ENCODE results near the gene CYTH3. TPM values are rescaled to one million over a fixed set of nuclear protein-coding genes. Genes with fewer than 3 reads are reported as not detected.
A peak's percentile ranks its signal among the peaks of the same experiment; 100 is the strongest.

The CYTH3 gene
- total and polyA plus RNA-seq, 2 of the 4 experiments (the other 2 are of a cell fraction): 14.2 to 34.8 TPM

DNA sequence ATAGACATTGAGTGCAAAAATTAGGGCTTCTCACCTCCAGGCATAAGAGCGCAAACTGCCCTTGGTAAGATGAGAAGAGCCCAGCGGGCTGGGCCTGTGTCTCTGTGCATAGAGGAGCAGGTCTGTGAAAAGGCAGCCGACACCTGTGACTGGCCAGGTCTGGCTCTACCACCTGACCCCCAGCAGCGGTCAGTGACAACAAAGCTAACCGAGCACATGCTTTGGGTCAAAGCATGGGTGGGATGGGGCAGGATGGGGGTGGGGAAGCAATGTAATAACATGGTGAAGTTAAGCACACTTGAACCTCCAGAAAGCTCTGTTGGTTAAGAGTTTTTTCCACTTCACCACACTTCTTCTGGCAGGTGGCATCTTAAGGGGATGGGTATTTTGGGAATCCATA is 29.3 kb downstream of the CYTH3 start:
- no peak overlapping the region for H3K4me2 ChIP-seq (ENCODE audit: low read depth, low read length)
- no peak overlapping the region for H4K8ac ChIP-seq (ENCODE audit: low read depth in 2 of 2, low read length in 2 of 2)
- peak overlapping the region; percentile 52 for H3K4ac ChIP-seq (ENCODE audit: low read depth, low read length)
- WGBS, 2 experiments (ENCODE audit: extremely low coverage in 2 of 2, insufficient read length in 1 of 2): 100% methylated on average over 2 of the region's 5 CpGs; no CpG with 5 or more reads in 1 of the 2 experiments
- dilution Hi-C loops (cut with HindIII; ENCODE audit: low sequenced_read_pairs, unreplicated experiment) (no loop called here), in situ Hi-C loops (cut with MboI; ENCODE audit: low sequenced_read_pairs) (no loop called here), intact Hi-C loops (cut with micrococcal nuclease) (no loop called here)
- H3K9me3 ChIP-seq (ENCODE audit: control insufficient read depth, insufficient read depth, low read length): no peaks in the 10 kb centered on the region
- no peak overlapping the region for H4K5ac ChIP-seq (ENCODE audit: low read depth, low read length)
- no peak overlapping the region for H3K4me3 ChIP-seq (ENCODE audit: insufficient read depth, low read depth, low read length)
- DNase-seq (no peak), ATAC-seq (ENCODE audit: low read depth) (no peak)
- H2BK20ac ChIP-seq (ENCODE audit: low read depth, low read length): no peak overlapping the region
- no peak overlapping the region for H2AK9ac ChIP-seq (replicated peaks; ENCODE audit: low read depth, low read length, poor library complexity)
- H3K4me1 ChIP-seq (ENCODE audit: control insufficient read depth, insufficient read depth, low read length): peaks cover 15% of the 10 kb centered on the region
- H4K20me1 ChIP-seq (ENCODE audit: insufficient read depth, low read length): peaks cover under 1% of the 10 kb centered on the region; the same call in 1 of the 2 replicates
- no peaks in the 10 kb centered on the region for H3K27me3 ChIP-seq (ENCODE audit: control insufficient read depth, insufficient read depth, low read length)
- H3K56ac ChIP-seq (ENCODE audit: extremely low read depth, insufficient read depth, low read length): no peak overlapping the region
- H2BK5ac ChIP-seq (ENCODE audit: low read depth, low read length, poor library complexity, severe bottlenecking): no peak overlapping the region
- no peak overlapping the region for H3K18ac ChIP-seq (ENCODE audit: low read depth, low read length)
- no peak overlapping the region for H3K9ac ChIP-seq (ENCODE audit: low read depth, low read length)
- 0 out of 2 replicates have a peak overlapping the region, but pooled peaks have one; percentile 13 for H2BK120ac ChIP-seq (ENCODE audit: low read depth, low read length)
- H3K23ac ChIP-seq (ENCODE audit: low read depth, low read length): 0 out of 2 replicates have a peak overlapping the region, but pooled peaks have one; percentile 63
- H3K36me3 ChIP-seq (ENCODE audit: control insufficient read depth, insufficient read depth, low read length): no peaks in the 10 kb centered on the region
- H3K27ac ChIP-seq (ENCODE audit: insufficient read depth, low read length): no peak overlapping the region
- no TSS peak for BruUV-seq (replicated peaks)
- H3K14ac ChIP-seq (replicated peaks; ENCODE audit: low read depth, low read length): peak overlapping the region; percentile 15; the same call in 1 of the 2 replicates
- H2BK15ac ChIP-seq (ENCODE audit: low read depth, low read length): no peak overlapping the region
- no peak for TF ChIP-seq SMC3 (IDR thresholded peaks at IDR 0.05; ENCODE audit: low read depth, low read length)
- TF ChIP-seq FOS (IDR thresholded peaks at IDR 0.05; ENCODE audit: low read depth, low read length): no peak
- no peak for TF ChIP-seq NFE2L2 (IDR thresholded peaks at IDR 0.05; ENCODE audit: low read depth, low read length)
- TF ChIP-seq BHLHE40 (IDR thresholded peaks at IDR 0.05; ENCODE audit: low read depth, low read length): no peak
- TF ChIP-seq CEBPB (IDR thresholded peaks at IDR 0.05; ENCODE audit: low read depth, low read length): no peak
- TF ChIP-seq RFX5 (IDR thresholded peaks at IDR 0.05; ENCODE audit: low read depth, low read length): no peak
- TF ChIP-seq RCOR1 (IDR thresholded peaks at IDR 0.05; ENCODE audit: insufficient replicate concordance, low read length): no peak
- no peak for TF ChIP-seq MAFK (IDR thresholded peaks at IDR 0.05; ENCODE audit: low read depth, low read length)
- no peak for TF ChIP-seq POLR2A (IDR thresholded peaks at IDR 0.05; ENCODE audit: low read depth, low read length)
- TF ChIP-seq, protein P1, sequence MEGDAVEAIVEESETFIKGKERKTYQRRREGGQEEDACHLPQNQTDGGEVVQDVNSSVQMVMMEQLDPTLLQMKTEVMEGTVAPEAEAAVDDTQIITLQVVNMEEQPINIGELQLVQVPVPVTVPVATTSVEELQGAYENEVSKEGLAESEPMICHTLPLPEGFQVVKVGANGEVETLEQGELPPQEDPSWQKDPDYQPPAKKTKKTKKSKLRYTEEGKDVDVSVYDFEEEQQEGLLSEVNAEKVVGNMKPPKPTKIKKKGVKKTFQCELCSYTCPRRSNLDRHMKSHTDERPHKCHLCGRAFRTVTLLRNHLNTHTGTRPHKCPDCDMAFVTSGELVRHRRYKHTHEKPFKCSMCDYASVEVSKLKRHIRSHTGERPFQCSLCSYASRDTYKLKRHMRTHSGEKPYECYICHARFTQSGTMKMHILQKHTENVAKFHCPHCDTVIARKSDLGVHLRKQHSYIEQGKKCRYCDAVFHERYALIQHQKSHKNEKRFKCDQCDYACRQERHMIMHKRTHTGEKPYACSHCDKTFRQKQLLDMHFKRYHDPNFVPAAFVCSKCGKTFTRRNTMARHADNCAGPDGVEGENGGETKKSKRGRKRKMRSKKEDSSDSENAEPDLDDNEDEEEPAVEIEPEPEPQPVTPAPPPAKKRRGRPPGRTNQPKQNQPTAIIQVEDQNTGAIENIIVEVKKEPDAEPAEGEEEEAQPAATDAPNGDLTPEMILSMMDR (conservative IDR thresholded peaks at IDR 0.05; ENCODE audit: low read depth, low read length): no peak
- no peak for TF ChIP-seq MAZ (IDR thresholded peaks at IDR 0.05; ENCODE audit: borderline replicate concordance, low read depth, low read length)
- no peak for TF ChIP-seq CHD1 (IDR thresholded peaks at IDR 0.05; ENCODE audit: low read depth, low read length)
- H4K91ac ChIP-seq (ENCODE audit: insufficient read depth, low read depth, low read length): no peak overlapping the region
- H2AK5ac ChIP-seq (ENCODE audit: low read depth, low read length): no peak overlapping the region; the same call in 1 of the 2 replicates
- H3K9me1 ChIP-seq (ENCODE audit: insufficient read depth, low read length): peaks cover 17% of the 10 kb centered on the region
- POLR2A ChIA-PET (ENCODE audit: unreplicated experiment): no interaction called here
- H2AFZ ChIP-seq (replicated peaks; ENCODE audit: low read length, poor library complexity): no peak overlapping the region
- peaks cover 23 to 58% of the 10 kb centered on the region in 2 experiments for H3K79me1 ChIP-seq (ENCODE audit: low read depth in 1 of 2, low read length in 2 of 2)
- CTCF ChIA-PET: no interaction called here
